CD4-positive, alpha-beta T cell treated with Interleukin-10 for 1 hour (primary cell): Measurements from ENCODE around the gene ZNF462.

Experiments used
- DNase-seq: peaks from one replicate; pipeline ENCODE4 v3.0.0-alpha.2; 2020

ZNF462 gene

DNA sequence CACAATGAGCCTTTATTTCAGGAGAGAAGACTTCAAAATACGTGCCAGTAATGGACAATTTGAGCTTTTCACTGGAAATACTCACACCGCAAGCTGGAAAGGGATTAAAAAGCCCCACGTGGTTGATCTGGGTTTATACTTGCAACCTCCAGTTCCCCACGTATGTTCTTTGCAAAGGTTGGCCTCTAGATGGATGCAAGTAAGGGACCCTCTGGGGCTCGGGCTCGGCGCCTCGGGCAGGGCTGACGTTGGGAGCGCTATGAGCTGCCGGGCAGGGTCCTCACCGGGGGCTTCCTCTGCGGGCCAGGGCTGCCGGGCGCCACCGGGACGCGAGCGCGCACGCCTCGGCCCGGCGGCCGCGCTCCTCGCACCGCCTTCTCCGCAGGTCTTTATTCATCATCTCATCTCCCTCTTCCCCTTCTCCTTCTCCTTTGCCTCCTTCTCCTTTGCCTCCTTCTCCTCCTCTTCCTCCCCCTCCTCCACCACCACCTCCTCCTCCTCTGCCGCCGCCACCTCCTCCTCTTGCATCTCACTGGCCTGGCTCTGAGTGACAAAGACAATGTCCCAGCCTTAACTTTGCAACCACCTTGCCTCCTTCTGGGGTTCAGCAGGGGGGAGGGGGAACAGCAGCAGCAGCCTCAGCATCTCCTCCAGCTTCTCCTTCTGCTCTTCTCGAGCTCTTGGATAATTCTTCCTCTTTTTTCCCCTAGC, 701 bp upstream of the ZNF462 start:
- DNase-seq = no peak

DNA sequence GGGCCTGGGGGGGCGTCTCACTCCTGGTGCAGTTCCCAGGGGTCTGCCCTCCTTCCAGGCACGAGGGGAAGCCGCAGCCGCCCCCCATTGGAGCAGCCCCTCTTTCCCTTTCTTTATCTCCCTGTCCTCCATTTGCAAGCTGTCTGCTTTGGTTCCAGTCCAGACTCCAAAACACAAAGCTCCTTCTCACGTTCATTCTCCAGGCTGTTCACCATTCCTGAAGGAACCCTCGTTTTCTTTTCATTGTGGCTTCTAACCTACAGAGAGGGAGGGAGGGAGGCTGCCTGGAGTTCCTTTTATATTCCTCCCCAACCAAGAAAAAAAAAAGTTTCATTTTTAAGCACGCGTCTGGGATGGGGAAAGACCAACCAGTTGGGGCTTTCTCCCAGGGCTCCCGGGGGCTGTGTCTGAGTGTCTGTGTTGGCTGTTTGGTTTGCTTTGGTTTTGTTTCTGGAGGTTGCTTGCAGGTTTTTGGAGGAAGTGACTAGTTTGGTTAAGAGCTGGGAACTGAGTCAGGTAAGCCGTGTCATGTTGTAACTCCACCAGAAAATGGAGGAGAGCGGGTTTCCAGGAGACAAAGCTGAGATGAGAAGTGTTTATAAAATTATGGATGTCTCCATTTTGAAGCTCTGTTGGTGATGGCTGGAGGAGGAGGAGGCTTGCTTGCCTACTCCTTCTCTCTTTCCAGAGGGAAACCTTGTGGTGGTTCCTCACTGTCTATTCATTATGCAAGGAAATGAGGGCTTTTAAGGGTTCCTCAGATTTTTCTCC, 1.6 kb downstream of the ZNF462 start:
- no peak for DNase-seq

DNA sequence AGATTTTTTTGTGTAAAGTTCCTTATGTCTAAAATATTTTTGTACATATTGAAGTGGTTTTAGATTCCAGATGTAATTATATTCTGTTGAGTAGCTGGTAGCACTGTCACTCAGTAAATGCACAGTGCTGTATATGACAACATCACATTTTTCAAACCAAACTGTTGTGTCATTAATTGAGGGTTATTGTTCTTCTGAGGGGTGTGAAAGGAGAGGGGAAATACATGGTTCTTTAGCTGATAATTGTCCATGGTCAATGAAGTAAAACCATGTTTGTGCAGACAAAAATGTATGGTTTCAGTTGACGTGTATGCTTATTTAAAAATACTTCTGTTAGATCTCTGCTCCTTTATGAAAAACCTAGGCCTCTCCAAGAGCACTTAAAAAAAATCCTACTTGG, 3.3 kb downstream of the ZNF462 start:
- DNase-seq = no peak

DNA sequence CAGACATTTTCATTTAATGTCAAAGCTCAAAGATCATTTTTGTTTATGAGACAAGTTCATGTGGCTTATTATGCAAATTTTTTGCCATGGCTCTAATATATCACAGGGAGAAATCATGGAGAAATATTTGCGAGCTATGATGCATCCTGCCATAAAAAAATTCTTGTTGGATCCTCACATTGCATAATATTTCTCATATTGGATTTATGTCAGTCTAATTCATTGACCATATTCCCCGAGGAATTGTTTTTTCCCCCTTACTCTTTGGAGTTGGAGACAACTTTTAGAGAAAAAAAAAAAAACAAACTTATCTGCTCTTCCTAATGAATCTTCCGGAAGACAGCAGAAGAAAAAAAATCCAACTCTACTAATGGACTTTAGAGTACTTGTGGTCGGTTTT, 4.3 kb downstream of the ZNF462 start:
- no peak for DNase-seq

GRCh38 chr9:106868087-106868486, 5.1 kb downstream of the ZNF462 start:
- DNase-seq = no peak

DNA sequence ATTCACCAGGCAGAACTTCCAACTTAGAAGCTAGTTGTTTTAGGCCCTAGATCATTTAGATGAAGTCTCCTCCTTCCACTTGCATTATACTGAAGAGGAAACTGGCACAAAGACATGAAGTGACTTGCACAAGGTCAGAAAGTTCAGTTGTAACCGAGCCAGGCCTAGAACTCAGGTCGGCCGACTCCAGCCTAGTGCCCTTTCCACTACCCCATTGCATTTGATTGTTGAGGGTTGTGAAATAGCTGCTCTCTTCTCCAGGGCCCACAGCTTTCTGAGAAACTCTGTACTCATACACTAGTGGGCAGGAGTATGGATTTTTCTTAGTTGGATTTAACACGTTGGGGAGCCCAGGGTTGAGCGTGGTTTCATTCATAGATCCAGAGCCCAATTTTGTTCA, 5.6 kb downstream of the ZNF462 start:
- DNase-seq = no peak

DNA sequence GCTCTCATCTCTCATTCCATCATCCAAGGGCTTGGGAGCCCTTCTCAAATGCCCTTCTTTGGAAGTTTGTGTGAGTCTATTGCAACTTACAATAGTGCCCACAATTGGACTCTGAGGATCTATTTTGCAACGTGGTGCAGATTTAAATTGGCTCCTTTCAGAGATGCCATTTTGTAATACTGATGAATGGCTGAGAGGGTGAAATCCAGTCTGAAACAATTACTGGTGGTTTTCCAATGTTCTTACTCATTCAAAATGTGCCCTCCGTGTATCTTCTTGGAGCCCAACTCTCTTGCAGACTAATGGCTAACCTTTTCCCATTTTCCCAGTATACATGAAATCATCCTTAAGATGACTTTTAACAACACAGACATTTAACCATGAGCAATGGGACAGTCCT, 6.1 kb downstream of the ZNF462 start:
- no peak for DNase-seq

GRCh38 chr9:106869458-106869857, 6.5 kb downstream of the ZNF462 start:
- no peak for DNase-seq

GRCh38 chr9:106872641-106873040, 9.7 kb downstream of the ZNF462 start:
- no peak for DNase-seq

GRCh38 chr9:106874031-106874430, 11.1 kb downstream of the ZNF462 start:
- DNase-seq = no peak

GRCh38 chr9:106874652-106875051, 11.7 kb downstream of the ZNF462 start:
- no peak for DNase-seq

DNA sequence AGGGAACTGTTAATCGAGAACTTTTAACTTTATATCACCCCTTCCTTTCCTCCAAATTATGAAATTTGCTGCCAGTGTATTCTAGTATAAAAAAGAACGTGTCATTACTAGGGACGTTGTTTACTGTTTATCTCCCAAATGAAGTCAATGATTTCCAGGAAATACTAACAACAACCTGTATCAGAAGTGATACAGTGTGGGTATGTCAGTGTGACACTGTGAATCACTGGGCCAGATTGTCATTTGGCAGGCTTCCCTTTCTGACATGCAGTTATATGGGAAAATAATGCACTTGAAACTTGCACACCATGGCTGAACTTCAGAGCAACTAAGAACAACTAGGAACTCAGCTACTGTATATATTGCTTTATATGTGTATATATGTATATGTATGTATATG, 12.6 kb downstream of the ZNF462 start:
- DNase-seq = no peak

DNA sequence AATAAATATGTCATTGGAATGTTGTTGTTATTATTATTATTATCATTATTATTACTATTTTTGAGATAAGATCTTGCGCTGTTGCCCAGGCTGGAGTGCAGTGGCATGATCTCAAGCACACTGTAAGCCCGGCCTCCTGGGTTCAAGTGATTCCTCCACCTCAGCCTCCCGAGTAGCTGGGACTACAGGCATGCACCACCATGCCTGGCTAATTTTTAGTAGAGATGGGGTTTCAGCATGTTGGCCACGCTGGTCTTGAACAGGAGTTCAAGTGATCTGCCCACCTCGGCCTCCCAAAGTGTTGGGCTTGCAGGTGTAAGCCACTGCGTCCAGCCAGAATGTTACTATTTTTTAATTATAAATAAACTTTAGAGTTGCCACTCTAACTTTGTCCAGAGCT, 14.4 kb downstream of the ZNF462 start:
- DNase-seq = no peak

DNA sequence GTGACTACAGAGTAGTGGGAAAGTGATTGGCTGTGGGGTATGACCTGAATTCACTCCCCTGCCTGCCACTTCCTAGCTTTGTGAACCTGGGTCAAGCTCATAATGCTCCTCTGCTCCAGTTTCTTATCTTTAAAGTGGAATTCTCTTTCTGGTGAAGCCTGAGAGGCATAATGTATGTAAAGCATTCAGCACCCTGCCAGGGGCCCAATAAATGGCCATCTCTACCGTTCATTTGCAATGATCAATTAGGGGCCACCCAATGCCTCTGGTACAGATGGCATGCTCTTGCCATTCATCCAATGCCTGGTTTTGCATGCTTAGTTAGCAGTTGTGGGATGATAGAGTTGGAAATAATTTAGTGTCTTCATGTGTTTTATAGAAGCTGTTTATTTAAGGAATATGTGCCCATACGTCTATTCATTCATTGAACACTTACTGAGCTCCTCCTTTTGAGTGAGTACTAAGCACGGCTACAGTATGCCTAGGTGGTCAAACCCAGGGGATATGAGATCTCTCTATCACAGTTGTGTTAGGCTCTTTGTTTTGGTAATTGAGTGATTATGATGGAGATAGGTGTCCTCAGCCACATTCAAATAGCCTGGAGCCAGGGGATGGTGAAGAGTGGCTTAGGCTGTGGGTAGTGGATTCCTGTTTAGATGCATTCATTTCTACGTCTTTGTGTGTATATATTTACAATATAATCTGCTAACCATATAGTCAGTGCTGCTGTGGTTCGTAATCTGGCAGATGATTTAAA, 15.3 kb downstream of the ZNF462 start:
- DNase-seq = no peak

- DNase-seq = no peak
Measured at GRCh38 chr9:106878934-106879333, 16.0 kb downstream of the ZNF462 start.

DNA sequence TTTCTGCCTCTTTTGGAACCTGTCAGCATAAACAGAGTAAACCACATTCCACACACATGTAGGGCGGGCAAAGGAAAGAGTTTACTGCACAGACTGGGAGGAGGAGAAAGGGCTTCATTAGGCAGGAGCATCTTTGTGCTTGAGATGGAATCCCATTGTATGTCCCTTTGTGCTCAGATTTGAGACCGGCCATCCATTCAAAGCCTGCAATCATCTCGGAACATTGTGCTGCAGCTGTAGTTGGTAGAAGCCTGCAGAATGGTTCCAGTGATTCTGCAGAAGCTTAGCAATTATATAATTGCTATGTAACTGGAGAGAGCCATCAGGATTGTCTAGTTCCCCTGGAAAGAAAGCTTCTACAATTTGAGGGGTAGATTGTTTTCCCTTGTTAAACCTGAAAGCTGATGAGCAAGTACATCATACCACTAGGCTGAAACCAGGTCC, 16.5 kb downstream of the ZNF462 start:
- no peak for DNase-seq

- no peak for DNase-seq
Measured at GRCh38 chr9:106880081-106880480, 17.1 kb downstream of the ZNF462 start.

- no peak for DNase-seq
Measured at GRCh38 chr9:106880863-106881262, 17.9 kb downstream of the ZNF462 start.

DNA sequence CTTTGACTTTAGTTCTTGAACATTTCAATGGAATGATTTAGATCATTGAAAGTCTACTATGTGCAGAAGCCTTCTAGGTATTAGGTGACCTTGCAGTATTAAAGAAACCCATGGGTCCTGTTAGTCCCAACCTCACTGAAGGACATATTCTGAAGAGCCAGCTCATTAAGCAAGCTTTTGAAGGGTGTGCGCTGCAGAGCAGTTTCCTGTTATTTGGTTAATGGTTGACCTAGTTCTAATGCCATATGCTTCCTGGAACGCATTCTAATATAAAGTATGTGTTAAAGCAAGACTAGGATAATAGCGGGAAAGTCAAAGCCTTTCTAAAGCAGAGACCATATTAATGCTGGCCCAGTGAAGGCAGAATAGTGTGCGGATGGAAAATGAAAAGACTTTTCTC, 20.1 kb downstream of the ZNF462 start:
- DNase-seq = no peak

GRCh38 chr9:106883626-106884190, 20.7 kb downstream of the ZNF462 start:
- DNase-seq = no peak

GRCh38 chr9:106885451-106885850, 22.5 kb downstream of the ZNF462 start:
- DNase-seq = no peak

- DNase-seq = no peak
Measured at GRCh38 chr9:106886111-106887046, 23.4 kb downstream of the ZNF462 start.
